ENCODE measurements around the gene CCDC194.

Gene CCDC194

DNA sequence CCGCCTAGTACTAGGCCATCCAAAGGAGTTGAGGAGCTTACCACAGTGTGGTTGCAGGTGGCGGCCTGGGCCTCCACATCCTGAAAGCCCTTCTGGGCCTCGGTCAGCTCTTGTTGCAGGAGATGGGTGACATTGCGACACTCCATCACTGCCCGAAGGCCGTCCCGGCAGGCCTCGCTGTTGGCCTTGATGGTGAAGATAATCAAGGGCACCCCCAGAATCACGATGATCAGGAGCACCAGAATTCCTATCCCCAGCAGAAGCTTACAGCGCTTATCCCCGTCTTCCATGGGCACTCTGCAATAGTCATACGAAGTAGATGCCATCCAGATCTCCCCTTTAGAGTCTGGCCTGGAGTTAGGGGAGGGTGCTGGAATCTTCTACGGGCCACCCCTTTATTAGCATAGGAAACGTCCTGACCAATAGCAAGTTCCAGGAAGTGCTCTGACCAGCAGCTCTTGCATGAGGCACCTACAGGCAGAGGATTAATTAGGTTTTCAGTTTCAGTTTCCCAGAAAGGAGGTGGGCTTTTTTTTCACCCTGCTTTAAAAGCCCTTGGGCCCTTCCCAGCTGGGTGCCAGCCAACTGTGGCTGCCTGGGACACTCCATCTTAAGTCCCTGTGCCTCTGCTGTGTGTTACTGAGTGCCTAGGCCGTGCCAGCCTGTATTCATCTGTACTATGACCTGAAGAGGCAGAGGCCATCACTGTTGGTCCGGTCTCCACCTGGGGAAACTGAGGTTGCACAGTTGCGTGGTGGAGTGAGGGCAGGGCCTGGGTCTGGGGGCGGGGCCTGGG is 11.5 kb upstream of the CCDC194 start, which contains the start of gene BST2:
BST2 (minus strand) TSS at position 381 of the 796 bp plus-strand sequence; CDS start at position 326, 55 bp downstream.
- peak; percentile 98 for DNase-seq (ENCODE audit: low spot score)

DNA sequence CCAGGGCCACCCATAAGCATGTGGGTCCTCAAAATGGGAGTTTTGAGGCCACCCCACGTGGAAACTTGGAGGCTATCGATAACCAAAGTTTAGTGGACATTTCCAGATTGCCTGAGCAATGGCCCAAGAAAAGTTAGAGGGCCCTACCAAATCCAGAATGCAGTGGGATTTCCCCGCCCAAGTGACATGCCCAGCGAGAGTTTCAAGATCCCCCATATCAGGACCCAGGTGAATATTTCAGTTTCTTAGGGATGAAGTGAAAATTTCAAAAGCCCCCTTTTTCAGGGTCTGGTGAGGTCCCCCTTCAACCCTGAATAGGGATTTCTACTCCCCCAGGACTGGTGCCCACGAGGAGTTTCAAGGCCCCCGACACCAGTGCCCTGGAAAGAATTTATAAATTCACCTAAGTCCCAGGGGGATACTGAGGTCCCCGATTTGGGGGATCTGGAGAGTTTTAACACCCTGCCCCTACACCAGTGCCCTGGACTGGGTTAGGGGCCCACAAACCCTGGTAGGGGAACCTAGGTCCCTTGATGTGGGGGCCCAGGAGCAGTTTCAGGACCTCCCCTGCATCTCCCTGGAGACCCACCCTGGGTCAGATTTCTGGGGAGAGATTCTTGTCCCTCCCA is 10.7 kb upstream of the CCDC194 start:
- no peak for DNase-seq (ENCODE audit: low spot score)

DNA sequence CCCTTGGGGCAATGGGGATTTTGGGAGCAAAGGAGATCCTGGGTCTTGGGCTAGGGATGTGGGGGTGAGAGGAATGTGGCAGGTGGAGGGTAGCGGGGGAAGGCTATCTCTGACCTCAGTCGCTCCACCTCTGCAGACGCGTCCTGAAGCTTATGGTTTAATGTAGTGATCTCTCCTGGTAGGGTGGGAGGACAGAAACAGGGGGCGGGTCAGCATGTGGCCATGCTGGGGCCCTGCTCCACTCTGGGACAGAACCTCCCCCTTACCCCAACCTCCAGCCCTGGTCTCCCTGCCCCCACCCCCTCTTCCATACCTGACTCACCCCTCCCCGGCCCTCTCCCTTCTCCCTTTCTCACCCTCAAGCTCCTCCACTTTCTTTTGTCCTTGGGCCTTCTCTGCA is 10.0 kb upstream of the CCDC194 start:
- no peak for DNase-seq (ENCODE audit: low spot score)

DNA sequence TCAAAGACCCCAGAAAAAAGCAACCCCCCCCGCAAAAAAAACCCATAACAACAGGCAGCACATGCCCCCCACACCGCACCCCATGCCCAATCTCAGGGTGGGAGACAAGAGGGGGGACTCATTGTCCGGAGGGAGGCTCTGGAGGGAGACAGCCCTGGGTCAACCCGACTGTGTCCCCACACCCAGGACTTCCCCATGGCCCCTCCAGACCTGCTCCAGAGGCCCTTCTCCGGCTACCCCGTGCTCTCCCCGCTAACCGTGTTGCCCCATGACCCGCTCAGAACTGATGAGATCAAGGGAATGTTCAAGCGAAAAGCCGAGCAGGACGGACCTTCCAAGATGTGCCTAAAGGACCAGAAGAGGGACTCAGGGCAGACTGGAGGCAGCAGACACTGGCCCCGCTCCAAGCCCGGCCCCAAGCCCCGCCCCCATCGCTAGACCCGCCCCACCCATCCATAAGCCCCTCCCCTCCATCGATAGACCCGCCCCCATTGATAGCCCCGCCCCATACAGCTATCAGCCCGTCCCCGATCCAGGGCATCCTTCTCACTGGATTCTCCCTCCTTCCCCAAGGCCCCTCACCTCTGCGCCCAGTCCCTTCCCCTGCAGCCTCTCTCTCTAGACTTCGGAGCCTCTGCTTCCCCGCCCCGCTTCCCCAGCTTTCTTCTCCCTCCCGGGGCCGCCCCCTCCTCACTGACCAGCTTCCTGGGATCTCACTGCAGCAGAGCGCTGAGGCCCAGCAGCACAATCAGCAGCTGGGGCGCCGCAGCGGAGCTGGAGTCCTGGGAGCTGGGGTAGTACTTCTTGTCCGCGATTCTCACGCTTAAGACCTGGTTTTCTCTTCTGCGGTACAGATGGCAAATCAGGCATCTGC is 9.2 kb upstream of the CCDC194 start:
- peak; percentile 91 for DNase-seq (ENCODE audit: low spot score)

- DNase-seq (ENCODE audit: low spot score), result no peak
Observed at GRCh38 chr19:17401628-17402027, 7.6 kb upstream of the CCDC194 start.

DNA sequence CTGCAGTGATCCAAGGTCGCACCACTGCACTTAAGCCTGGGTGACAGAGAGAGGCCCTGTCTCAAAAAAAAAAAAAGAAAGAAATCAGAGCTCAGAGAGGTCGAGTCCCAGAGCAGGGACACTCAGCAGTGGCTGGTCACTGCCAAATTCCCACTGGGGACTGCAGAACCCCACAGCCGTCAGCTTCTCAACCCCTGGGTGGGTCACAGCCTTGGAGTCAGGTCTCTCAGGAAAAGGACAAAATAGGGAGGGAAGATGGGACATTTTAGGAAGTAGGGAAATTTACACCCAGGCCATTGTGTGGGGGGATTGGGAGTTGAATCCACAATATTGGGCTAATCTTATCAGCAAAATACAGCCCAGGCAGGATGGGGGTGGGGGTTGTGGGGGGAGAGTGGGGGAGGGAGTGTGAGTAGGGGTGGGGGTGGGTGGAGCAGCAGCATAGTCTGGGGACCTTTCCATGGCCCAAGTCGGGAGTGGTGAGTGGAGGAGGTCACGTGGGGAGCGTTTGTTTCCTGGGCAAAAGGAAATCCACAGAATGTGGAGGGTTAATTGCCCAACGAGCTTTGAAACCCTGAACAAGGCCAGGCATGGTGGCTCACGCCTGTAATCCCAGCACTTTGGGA is 5.0 kb upstream of the CCDC194 start:
- DNase-seq (ENCODE audit: low spot score), result no peak

DNA sequence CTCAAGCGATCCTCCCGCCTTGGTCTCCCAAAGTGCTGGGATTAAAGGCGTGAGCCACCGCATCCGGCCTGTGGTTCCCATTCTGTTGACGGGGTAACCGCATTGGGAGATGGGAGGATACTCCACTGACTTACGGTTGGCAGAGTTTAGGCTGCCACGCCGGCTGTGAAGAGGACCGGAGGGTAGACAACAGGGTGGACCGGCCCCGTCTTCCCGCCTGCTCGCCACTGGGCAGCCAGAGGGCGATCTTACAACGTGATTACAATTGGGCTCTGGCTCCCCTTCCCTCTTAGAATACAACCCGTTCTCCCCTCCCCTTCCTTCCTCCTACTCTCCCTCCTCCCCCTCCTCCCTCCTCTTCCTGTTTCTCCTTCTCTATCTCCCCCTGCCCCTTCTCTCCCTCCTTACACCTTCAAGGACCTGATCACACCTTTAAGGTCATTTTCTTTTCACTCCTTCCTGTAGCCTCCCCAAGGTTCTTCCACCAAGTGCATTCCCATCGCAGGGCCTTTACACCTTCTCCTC is 957 bp upstream of the CCDC194 start:
- no peak for DNase-seq (ENCODE audit: low spot score)

GRCh38 chr19:17393002-17393401 is 994 bp downstream of the CCDC194 start:
- DNase-seq (ENCODE audit: low spot score), result no peak

DNA sequence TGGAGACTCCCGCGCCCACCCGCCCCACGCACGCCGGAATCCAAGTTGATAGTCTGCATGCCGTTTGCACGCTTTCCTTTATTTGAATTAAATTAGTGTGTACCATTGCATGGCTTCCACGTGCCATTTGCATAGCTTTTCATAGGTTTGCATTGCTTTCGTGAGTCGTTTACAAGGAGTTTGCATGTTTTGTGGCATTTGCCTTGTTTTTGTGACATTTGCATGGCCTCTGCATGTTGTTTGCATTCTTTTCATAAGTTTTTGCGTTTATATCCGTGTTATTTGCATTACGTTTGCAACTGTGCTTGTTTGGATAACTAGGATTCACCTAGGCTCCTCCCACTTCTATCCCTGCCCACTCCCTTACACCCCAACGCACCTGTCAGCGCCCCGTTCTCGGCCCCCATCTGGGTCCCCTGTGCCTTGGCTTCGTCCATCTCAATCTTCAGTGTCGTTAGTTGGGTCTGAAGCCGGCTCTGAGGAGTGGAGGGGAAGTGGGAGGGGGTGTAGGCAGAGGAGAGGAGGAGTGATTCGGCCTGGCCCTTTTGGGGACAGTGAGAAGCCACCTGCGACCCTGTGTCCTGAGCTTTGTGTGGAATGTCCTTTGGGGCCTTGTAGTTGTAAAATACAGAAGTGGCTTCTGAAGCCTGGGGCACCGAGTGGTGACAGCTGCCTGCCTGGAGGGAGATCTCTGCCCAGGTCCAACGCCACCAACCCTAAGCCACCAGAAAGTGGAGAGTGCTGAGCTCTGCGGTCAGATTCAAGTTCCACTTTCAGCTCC is 2.4 kb downstream of the CCDC194 start:
- no peak for DNase-seq (ENCODE audit: low spot score)

GRCh38 chr19:17390665-17391370 is 3.2 kb downstream of the CCDC194 start:
- DNase-seq (ENCODE audit: low spot score), result peak; percentile 95

GRCh38 chr19:17389957-17390664 is 3.9 kb downstream of the CCDC194 start:
- DNase-seq (ENCODE audit: low spot score), result no peak

DNA sequence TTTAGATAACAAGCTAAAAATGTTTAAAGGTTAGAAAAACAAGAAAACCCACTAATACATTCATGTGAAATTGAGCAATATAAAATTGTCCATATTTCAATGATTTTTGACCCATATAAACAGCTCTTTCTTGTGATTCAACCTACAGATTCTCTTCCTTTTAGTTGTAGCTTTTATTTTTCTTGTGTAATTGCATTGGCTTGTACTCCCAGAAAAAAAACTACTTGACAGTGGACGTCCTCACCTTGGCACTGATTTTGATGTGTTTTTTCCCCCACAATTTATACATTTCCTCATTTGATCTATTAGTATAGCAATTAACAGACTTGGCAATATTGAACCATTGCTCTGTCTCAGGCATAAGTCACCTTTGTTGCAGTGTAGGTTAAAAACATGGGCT is 4.7 kb downstream of the CCDC194 start:
- DNase-seq (ENCODE audit: low spot score), result no peak

GRCh38 chr19:17385878-17386611 is 8.0 kb downstream of the CCDC194 start:
- DNase-seq (ENCODE audit: low spot score), result peak; percentile 57

DNA sequence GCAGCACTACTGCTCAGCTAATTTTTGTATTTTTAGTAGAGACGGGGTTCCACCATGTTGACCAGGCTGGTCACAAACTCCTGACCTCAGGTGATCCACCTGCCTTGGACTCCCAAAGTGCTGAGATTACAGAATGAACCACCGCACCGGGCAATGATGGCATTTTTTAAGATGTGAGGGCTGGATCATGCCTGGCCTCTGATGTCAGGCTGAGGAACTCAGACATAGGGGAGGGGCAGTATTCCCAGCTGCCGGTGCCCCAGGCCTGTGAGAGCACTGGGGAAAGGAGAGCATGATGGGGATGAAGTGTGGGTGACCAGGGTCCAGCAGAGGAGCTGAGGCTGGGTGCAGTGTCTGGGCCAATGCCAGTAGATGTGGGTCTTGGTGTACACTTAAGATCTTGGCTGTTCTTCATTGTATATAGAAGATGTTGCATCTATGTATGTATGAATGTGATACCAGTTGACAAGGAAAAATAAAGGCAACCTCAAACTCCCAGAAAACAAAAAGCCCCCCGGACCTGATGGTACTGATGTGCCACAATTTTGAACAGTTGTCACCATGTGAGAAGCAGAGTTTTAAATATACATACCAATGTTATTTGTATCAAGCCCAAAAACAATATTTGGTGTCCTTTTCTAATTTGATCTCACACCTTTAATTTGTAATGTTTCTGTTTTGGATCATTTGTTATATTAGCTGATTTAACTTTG is 13.4 kb downstream of the CCDC194 start:
- DNase-seq (ENCODE audit: low spot score), result no peak

DNA sequence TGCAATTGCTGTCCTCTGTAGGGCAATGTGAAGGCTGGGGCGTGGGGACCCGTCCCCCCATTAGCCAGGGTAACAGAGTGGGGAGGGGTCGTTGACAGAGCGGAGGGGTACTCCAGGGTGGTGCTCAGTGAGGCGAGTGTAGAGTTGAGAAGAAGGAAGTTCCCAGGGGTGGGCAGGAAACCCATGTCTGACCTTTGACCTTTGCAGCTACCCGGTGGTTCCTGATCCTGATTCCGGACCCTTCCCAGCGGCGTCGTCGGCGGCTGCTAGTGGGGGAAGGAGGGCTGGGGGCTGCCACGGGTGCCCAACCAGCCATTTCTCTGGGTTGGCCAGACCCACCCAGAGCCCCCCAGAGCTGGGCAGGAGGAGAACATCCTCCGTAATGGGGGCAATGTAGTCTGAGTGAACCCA is 14.8 kb downstream of the CCDC194 start:
- no peak for DNase-seq (ENCODE audit: low spot score)

DNA sequence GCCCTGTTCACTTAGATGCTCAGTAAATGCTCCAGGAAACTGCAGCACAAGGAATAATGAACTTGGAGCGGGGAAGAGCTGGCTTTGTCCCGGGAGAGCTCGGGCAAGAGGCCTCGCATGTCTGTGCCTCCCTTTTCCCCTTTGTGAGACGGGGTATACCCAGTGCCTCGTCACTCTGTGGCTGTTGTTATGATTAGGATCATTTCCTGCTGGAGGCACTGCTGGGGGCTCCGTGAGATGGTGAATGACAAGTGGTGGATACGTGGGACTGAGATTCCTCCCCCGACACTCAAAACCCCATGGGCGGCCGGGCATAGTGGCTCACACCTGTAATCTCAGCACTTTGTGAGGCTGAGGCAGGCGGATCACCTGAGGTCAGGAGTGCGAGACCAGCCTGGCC is 15.7 kb downstream of the CCDC194 start:
- DNase-seq (ENCODE audit: low spot score), result no peak

GRCh38 chr19:17376935-17377600 is 16.9 kb downstream of the CCDC194 start, which contains the start of gene PLVAP:
TSS of gene PLVAP (minus strand) at chr19:17377342. CDS start at chr19:17377288, 54 bp downstream.
- no peak for DNase-seq (ENCODE audit: low spot score)
